Measurements from ENCODE around the gene PLXNA4.
"Not testable (repeated sequence)": the region's sequence is repeated elsewhere in the genome, so short reads cannot be mapped to it uniquely, and the experiment has no call there.

GRCh38 chr7:132594741-132595140 is 18.5 kb upstream of the PLXNA4 start:
- TF ChIP-seq CTCF, POLR2A (IDR thresholded peaks at IDR 0.05): not testable (repeated sequence)

Measured in gastroesophageal sphincter (tissue), 3 donors.